Measurements from ENCODE around the gene FBH1.

Gene FBH1

DNA sequence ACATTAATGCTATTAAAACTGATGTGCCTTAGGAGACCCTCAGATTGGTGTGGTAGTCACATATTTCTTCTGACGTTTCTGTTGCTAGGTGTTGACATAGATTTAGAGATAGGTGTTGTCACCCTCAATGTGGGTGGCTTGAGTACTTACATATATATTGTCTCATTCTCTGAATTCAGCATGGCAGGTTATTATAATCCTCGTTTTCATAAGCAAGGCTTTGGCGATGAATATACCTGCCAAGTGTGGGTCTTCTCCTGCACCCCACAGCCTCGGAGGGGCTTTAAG lies 7.0 kb downstream of the FBH1 start:
- Histone ChIP-seq H3K4me3 (ENCODE audit: low read length) (no peak overlapping the region), H3K79me2 (ENCODE audit: control insufficient read depth, low read length) (peaks cover 61% of the 10 kb centered on the region), H3F3A (ENCODE audit: control insufficient read depth, insufficient read depth) (no peaks in the 10 kb centered on the region), H3K27ac (ENCODE audit: low read depth, low read length) (no peak overlapping the region), H3K4me2 (ENCODE audit: low read length) (no peak overlapping the region), H3K9me3 (ENCODE audit: control insufficient read depth, insufficient read depth, low read length) (no peaks in the 10 kb centered on the region), H4K20me1 (ENCODE audit: control insufficient read depth, insufficient read depth, low read depth, low read length) (peaks cover 4% of the 10 kb centered on the region; the same call in 1 of the 2 replicates), H3K27me3 (ENCODE audit: control insufficient read depth, low read length) (no peaks in the 10 kb centered on the region), H3K9me2 (replicated peaks; ENCODE audit: control insufficient read depth, low read length) (no peaks in the 10 kb centered on the region), H3K4me1 (ENCODE audit: control insufficient read depth, low read length) (peaks cover 15% of the 10 kb centered on the region), H3K36me3 (ENCODE audit: control insufficient read depth, low read length) (peaks cover 42% of the 10 kb centered on the region)
- no peak for TF ChIP-seq EZH2phosphoT487 (IDR thresholded peaks at IDR 0.05; ENCODE audit: borderline replicate concordance, low read length)
- TF ChIP-seq, protein P1, sequence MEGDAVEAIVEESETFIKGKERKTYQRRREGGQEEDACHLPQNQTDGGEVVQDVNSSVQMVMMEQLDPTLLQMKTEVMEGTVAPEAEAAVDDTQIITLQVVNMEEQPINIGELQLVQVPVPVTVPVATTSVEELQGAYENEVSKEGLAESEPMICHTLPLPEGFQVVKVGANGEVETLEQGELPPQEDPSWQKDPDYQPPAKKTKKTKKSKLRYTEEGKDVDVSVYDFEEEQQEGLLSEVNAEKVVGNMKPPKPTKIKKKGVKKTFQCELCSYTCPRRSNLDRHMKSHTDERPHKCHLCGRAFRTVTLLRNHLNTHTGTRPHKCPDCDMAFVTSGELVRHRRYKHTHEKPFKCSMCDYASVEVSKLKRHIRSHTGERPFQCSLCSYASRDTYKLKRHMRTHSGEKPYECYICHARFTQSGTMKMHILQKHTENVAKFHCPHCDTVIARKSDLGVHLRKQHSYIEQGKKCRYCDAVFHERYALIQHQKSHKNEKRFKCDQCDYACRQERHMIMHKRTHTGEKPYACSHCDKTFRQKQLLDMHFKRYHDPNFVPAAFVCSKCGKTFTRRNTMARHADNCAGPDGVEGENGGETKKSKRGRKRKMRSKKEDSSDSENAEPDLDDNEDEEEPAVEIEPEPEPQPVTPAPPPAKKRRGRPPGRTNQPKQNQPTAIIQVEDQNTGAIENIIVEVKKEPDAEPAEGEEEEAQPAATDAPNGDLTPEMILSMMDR (IDR thresholded peaks at IDR 0.05; ENCODE audit: low read depth, low read length, poor library complexity, severe bottlenecking): no peak

DNA sequence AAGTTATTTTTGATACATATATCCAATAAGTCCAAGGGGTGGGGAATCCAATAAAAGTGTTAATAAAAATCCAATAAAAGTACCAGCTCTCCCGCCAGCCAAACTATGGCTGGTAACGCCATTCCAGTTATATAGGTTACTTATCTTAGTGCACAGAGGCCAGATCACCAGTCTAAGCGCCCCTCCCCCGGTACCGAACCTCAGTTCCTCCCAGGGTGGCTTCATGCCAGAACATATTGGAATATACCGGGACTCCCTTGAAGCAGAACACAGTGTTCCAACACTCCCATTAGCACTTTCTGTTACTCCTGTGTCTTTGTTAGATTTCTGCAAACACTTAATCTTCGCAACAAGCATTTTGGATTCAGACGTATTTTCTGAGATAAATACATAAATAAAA lies 7.5 kb downstream of the FBH1 start:
- Histone ChIP-seq H3K4me1 (ENCODE audit: control insufficient read depth, low read length) (peaks cover 12% of the 10 kb centered on the region), H3K27ac (ENCODE audit: low read depth, low read length) (no peak overlapping the region), H3F3A (ENCODE audit: control insufficient read depth, insufficient read depth) (no peaks in the 10 kb centered on the region), H3K27me3 (ENCODE audit: control insufficient read depth, low read length) (no peaks in the 10 kb centered on the region), H3K4me3 (ENCODE audit: low read length) (no peak overlapping the region), H3K36me3 (ENCODE audit: control insufficient read depth, low read length) (peaks cover 37% of the 10 kb centered on the region), H4K20me1 (ENCODE audit: control insufficient read depth, insufficient read depth, low read depth, low read length) (peaks cover 4% of the 10 kb centered on the region; the same call in 1 of the 2 replicates), H3K9me3 (ENCODE audit: control insufficient read depth, insufficient read depth, low read length) (no peaks in the 10 kb centered on the region), H3K9me2 (replicated peaks; ENCODE audit: control insufficient read depth, low read length) (no peaks in the 10 kb centered on the region), H3K4me2 (ENCODE audit: low read length) (no peak overlapping the region), H3K79me2 (ENCODE audit: control insufficient read depth, low read length) (peaks cover 56% of the 10 kb centered on the region)
- TF ChIP-seq, protein P1 (IDR thresholded peaks at IDR 0.05; ENCODE audit: low read depth, low read length, poor library complexity, severe bottlenecking): no peak
- TF ChIP-seq EZH2phosphoT487 (IDR thresholded peaks at IDR 0.05; ENCODE audit: borderline replicate concordance, low read length): no peak

DNA sequence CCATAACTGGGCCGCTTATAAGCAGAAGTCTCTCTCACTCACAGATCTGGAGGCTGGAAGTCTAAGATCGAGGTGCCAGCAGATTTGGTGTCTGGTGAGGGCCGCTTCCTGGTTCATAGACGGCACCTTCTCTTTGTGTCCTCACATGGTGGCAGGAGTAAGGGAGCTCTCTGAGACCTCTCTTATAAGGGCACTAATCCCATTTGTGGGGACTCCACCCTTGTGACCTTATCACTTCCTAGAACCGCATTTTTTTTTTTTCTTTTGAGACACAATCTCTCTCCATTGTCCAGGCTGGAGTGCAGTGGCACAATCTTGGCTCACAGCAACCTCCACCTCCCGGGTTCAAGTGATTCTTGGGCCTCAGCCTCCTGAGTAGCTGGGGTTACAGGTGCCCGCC lies 8.1 kb downstream of the FBH1 start:
- H3K79me2 ChIP-seq (ENCODE audit: control insufficient read depth, low read length): peaks cover 53% of the 10 kb centered on the region
- peaks cover 34% of the 10 kb centered on the region for H3K36me3 ChIP-seq (ENCODE audit: control insufficient read depth, low read length)
- no peak overlapping the region for H3K4me3 ChIP-seq (ENCODE audit: low read length)
- H3K27ac ChIP-seq (ENCODE audit: low read depth, low read length): no peak overlapping the region
- TF ChIP-seq, protein P1 (IDR thresholded peaks at IDR 0.05; ENCODE audit: low read depth, low read length, poor library complexity, severe bottlenecking): no peak
- TF ChIP-seq EZH2phosphoT487 (IDR thresholded peaks at IDR 0.05; ENCODE audit: borderline replicate concordance, low read length): no peak
- H3K9me2 ChIP-seq (replicated peaks; ENCODE audit: control insufficient read depth, low read length): no peaks in the 10 kb centered on the region
- H4K20me1 ChIP-seq (ENCODE audit: control insufficient read depth, insufficient read depth, low read depth, low read length): no peaks in the 10 kb centered on the region
- no peak overlapping the region for H3K4me2 ChIP-seq (ENCODE audit: low read length)
- H3F3A ChIP-seq (ENCODE audit: control insufficient read depth, insufficient read depth): no peaks in the 10 kb centered on the region
- H3K4me1 ChIP-seq (ENCODE audit: control insufficient read depth, low read length): peaks cover 12% of the 10 kb centered on the region
- no peaks in the 10 kb centered on the region for H3K27me3 ChIP-seq (ENCODE audit: control insufficient read depth, low read length)
- H3K9me3 ChIP-seq (ENCODE audit: control insufficient read depth, insufficient read depth, low read length): no peaks in the 10 kb centered on the region

DNA sequence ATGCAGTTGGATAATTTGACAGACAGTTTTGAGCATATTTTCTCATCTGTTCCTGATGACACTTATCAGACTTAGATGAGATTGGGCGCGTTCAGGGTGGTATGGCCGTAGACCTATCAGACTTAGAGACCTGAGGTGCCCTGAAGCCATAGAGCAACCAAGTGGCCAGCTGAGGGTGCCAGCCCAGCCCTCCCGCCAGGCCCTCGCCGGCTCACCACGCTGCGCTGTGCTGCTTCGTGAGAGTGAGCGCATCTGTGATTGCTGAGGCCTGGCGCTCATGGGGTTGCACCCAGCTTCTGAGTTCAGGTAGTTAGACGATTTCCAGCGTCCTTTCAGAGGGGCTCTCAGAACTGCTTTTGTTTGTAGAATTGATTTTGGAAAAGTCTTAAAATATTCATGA lies 10.2 kb downstream of the FBH1 start:
- Histone ChIP-seq H3K4me3 (ENCODE audit: low read length) (no peak overlapping the region), H3K9me2 (replicated peaks; ENCODE audit: control insufficient read depth, low read length) (no peaks in the 10 kb centered on the region), H3K36me3 (ENCODE audit: control insufficient read depth, low read length) (peaks cover 15% of the 10 kb centered on the region), H3K27me3 (ENCODE audit: control insufficient read depth, low read length) (no peaks in the 10 kb centered on the region), H3K4me1 (ENCODE audit: control insufficient read depth, low read length) (peaks cover 19% of the 10 kb centered on the region), H3F3A (ENCODE audit: control insufficient read depth, insufficient read depth) (no peaks in the 10 kb centered on the region), H3K79me2 (ENCODE audit: control insufficient read depth, low read length) (peaks cover 41% of the 10 kb centered on the region), H3K9me3 (ENCODE audit: control insufficient read depth, insufficient read depth, low read length) (no peaks in the 10 kb centered on the region), H4K20me1 (ENCODE audit: control insufficient read depth, insufficient read depth, low read depth, low read length) (no peaks in the 10 kb centered on the region), H3K4me2 (ENCODE audit: low read length) (no peak overlapping the region), H3K27ac (ENCODE audit: low read depth, low read length) (no peak overlapping the region)
- TF ChIP-seq EZH2phosphoT487 (IDR thresholded peaks at IDR 0.05; ENCODE audit: borderline replicate concordance, low read length): no peak
- TF ChIP-seq, protein P1 (IDR thresholded peaks at IDR 0.05; ENCODE audit: low read depth, low read length, poor library complexity, severe bottlenecking): no peak

All from DOHH2 (cell line).